ENCODE results near the gene FAM50B. TPM values are rescaled to one million over a fixed set of nuclear protein-coding genes. Genes with fewer than 3 reads are reported as not detected.

The FAM50B gene
- total and polyA plus RNA-seq, 2 donors from 2014 or later, result 13.2 to 24.8 TPM

DNA sequence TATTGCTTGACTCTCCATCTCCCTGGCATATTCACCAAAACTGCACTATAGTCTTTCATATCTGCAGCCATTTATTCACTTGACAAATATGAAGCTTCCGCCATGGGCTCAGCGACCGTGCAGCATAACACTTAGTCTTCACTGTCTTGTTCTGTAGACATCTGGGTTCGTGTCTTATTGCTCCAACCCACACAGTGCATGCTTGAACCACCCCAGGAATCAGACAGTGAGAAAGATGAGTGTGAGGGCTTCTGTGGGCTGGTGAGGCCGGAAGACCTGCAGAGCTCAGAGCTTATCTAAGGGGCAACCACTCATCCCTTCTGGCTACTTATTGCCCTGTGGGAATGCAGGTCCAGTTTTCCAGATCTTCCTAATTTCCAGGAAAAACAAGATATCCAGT lies 19.9 kb upstream of the FAM50B start:
- Histone ChIP-seq H3K27me3 (ENCODE audit: control insufficient read depth, insufficient read depth, low read length) (no peaks in the 10 kb centered on the region), H3K9ac (ENCODE audit: low read length in 3 of 3) (no peak overlapping the region), H3K9me3 (ENCODE audit: control insufficient read depth in 2 of 3, insufficient read depth in 1 of 3, low read length in 3 of 3) (no peaks in the 10 kb centered on the region), H3K4me3 (ENCODE audit: low read length in 3 of 3) (no peak overlapping the region), H3K36me3 (ENCODE audit: control insufficient read depth in 2 of 3, insufficient read depth in 3 of 3, low read length in 3 of 3) (no peaks in the 10 kb centered on the region), H3K4me1 (ENCODE audit: control insufficient read depth in 2 of 3, insufficient read depth in 2 of 3, low read depth in 1 of 3, low read length in 3 of 3) (peaks cover 0 to 22% (median 15%) of the 10 kb centered on the region in 3 donors), H3K27ac (ENCODE audit: low read depth in 2 of 2, low read length in 2 of 2) (no peak overlapping the region)
- TF ChIP-seq, protein P1, sequence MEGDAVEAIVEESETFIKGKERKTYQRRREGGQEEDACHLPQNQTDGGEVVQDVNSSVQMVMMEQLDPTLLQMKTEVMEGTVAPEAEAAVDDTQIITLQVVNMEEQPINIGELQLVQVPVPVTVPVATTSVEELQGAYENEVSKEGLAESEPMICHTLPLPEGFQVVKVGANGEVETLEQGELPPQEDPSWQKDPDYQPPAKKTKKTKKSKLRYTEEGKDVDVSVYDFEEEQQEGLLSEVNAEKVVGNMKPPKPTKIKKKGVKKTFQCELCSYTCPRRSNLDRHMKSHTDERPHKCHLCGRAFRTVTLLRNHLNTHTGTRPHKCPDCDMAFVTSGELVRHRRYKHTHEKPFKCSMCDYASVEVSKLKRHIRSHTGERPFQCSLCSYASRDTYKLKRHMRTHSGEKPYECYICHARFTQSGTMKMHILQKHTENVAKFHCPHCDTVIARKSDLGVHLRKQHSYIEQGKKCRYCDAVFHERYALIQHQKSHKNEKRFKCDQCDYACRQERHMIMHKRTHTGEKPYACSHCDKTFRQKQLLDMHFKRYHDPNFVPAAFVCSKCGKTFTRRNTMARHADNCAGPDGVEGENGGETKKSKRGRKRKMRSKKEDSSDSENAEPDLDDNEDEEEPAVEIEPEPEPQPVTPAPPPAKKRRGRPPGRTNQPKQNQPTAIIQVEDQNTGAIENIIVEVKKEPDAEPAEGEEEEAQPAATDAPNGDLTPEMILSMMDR (IDR thresholded peaks at IDR 0.05; ENCODE audit: borderline replicate concordance, extremely low read depth, insufficient read depth), result no peak
- DNase-seq (no peak), FAIRE-seq (no peak)
- intact Hi-C loops (cut with DNase I), result no loop called here

DNA sequence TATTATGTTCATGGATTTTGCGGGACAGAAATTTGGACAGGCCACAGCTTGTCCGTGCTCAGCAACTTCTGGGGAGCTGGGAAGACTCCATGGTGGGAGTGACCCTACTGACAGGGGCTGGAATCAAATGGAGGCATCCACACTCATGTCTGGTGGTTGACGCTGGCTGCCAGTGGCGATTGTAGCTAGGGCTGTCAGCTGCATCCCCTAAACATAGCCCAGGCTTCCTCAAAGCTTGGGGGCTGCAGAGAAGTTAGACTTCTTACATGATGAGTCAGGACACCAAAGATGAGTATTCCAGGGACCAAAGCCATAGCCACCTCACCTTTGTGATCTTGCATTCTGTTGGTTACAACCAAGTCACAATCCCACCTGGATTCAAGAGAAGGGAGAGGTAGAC lies 18.4 kb upstream of the FAM50B start:
- H3K4me1 ChIP-seq (ENCODE audit: control insufficient read depth in 2 of 3, insufficient read depth in 2 of 3, low read depth in 1 of 3, low read length in 3 of 3), result peaks cover 0 to 14% (median 9%) of the 10 kb centered on the region in 3 donors
- no peaks in the 10 kb centered on the region for H3K36me3 ChIP-seq (ENCODE audit: control insufficient read depth in 2 of 3, insufficient read depth in 3 of 3, low read length in 3 of 3)
- H3K9ac ChIP-seq (ENCODE audit: low read length in 3 of 3), result no peak overlapping the region
- no peaks in the 10 kb centered on the region for H3K27me3 ChIP-seq (ENCODE audit: control insufficient read depth, insufficient read depth, low read length)
- no peaks in the 10 kb centered on the region for H3K9me3 ChIP-seq (ENCODE audit: control insufficient read depth in 2 of 3, insufficient read depth in 1 of 3, low read length in 3 of 3)
- no peak overlapping the region for H3K27ac ChIP-seq (ENCODE audit: low read depth in 2 of 2, low read length in 2 of 2)
- H3K4me3 ChIP-seq (ENCODE audit: low read length in 3 of 3), result no peak overlapping the region
- DNase-seq, result no peak
- TF ChIP-seq, protein P1 (IDR thresholded peaks at IDR 0.05; ENCODE audit: borderline replicate concordance, extremely low read depth, insufficient read depth), result no peak
- intact Hi-C loops (cut with DNase I), result no loop called here
- FAIRE-seq, result no peak

DNA sequence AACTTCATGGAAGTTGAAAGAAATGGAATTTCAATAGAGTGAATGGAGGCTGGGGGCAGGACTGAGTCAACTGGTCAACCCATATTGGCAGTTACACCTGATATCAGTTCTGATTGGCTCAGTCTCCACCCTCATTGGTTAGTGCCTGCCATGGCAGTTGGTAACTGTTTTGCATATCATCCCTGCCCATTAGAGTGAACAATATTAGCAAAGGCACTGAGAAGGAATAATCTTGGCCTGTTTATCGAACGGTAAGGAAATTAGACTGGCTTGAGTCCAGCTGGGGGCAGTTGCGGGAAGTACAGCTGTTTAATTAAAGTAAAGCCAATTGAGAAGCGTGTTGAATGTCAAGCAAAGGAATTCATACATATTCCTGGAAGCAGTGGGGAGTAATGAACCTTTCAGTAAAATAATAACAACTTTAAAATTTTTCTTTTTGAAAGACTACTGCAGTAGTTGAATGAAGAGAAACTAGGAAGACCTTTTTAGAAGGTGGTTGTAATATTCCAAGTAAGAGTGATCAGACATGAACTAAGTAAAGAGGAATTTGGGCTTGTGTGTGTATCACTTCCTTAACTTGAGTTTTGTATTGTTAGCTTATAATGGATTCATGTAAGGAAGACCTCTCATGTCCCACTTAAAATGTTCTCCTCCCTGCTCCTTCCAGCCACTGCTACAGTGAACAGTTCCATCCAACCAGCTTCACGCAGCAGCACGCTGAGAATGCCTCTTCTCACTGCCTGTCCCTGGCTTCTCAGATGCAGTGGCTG lies 17.2 kb upstream of the FAM50B start:
- Histone ChIP-seq H3K27me3 (ENCODE audit: control insufficient read depth, insufficient read depth, low read length) (no peaks in the 10 kb centered on the region), H3K27ac (ENCODE audit: low read depth in 2 of 2, low read length in 2 of 2) (no peak overlapping the region), H3K4me1 (ENCODE audit: control insufficient read depth in 2 of 3, insufficient read depth in 2 of 3, low read depth in 1 of 3, low read length in 3 of 3) (peaks cover 0 to 4% (median 0%) of the 10 kb centered on the region in 3 donors), H3K4me3 (ENCODE audit: low read length in 3 of 3) (no peak overlapping the region), H3K36me3 (ENCODE audit: control insufficient read depth in 2 of 3, insufficient read depth in 3 of 3, low read length in 3 of 3) (no peaks in the 10 kb centered on the region), H3K9me3 (ENCODE audit: control insufficient read depth in 2 of 3, insufficient read depth in 1 of 3, low read length in 3 of 3) (no peaks in the 10 kb centered on the region), H3K9ac (ENCODE audit: low read length in 3 of 3) (no peak overlapping the region)
- DNase-seq (peak in 1 of 5 donors; percentile 8), FAIRE-seq (no peak)
- TF ChIP-seq, protein P1 (IDR thresholded peaks at IDR 0.05; ENCODE audit: borderline replicate concordance, extremely low read depth, insufficient read depth), result no peak
- intact Hi-C loops (cut with DNase I), result no loop called here

Measured in kidney (tissue), 14 donors.